SK-N-SH treated with all-trans-retinoic acid at 6 μM for 48 hours (cell line): Measurements from ENCODE around the gene NBAS.

ENCODE experiments used
- ZFP3 ChIP-seq: fragments of 250-450 bp; sonication (Bioruptor Pico); IDR thresholded peaks from 2 replicates; pipeline ENCODE4 v1.5.0; 2020; ENCODE audit warnings: mild to moderate bottlenecking, moderate library complexity
- ZFP30 ChIP-seq: fragments of 450-650 bp; formaldehyde crosslinking; IDR thresholded peaks from 2 replicates; pipeline ENCODE4 v1.5.0; 2022; ENCODE audit warnings: mild to moderate bottlenecking, moderate library complexity
- ZNF70 ChIP-seq: fragments of 450-650 bp; formaldehyde crosslinking; IDR thresholded peaks from 2 replicates; pipeline ENCODE4 v1.5.0; 2020; ENCODE audit warnings: mild to moderate bottlenecking, moderate library complexity
- ZNF8 ChIP-seq: fragments of 450-650 bp; formaldehyde crosslinking; IDR thresholded peaks from 2 replicates; pipeline ENCODE4 v1.5.0; 2020; ENCODE audit warnings: mild to moderate bottlenecking, moderate library complexity
- TF ChIP-seq, protein P1 (sequence below): fragments of 250-450 bp; sonication (Bioruptor Pico); IDR thresholded peaks from 2 replicates; pipeline ENCODE4 v1.8.0; 2020; ENCODE audit warnings: mild to moderate bottlenecking, moderate library complexity, borderline replicate concordance
- TF ChIP-seq, protein P2 (sequence below): fragments of 250-450 bp; sonication (Bioruptor Pico); IDR thresholded peaks from 2 replicates; pipeline ENCODE4 v1.8.0; 2021; ENCODE audit warnings: low read depth, mild to moderate bottlenecking, moderate library complexity, borderline replicate concordance
- TF ChIP-seq, protein P3 (sequence below): fragments of 250-450 bp; sonication (Bioruptor Pico); IDR thresholded peaks from 2 replicates; pipeline ENCODE4 v1.5.0; 2020; ENCODE audit warnings: mild to moderate bottlenecking, moderate library complexity

DNA sequence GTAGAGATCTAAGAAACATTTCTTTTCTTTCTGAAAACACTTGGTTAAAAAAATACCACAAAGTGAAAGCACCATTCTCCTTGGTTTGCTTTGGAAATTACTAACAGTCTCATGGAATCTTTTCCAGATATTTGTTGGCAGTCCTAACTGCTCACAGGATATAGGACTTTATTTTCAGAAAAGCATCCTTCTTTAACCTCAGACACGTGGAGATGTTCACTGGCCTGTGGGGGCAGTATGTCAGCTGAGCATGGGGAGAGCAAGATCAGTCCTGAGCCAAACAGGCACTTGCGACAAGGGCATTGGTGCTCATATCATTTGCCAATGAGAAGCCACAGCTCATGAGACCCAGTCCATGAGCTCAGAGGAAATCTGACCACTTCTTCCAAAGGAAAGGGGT lies 371.9 kb downstream of the NBAS start:
- no peak for TF ChIP-seq ZFP30 (CRISPR knock-in tag)
- TF ChIP-seq ZNF70: no peak
- TF ChIP-seq, protein P1, sequence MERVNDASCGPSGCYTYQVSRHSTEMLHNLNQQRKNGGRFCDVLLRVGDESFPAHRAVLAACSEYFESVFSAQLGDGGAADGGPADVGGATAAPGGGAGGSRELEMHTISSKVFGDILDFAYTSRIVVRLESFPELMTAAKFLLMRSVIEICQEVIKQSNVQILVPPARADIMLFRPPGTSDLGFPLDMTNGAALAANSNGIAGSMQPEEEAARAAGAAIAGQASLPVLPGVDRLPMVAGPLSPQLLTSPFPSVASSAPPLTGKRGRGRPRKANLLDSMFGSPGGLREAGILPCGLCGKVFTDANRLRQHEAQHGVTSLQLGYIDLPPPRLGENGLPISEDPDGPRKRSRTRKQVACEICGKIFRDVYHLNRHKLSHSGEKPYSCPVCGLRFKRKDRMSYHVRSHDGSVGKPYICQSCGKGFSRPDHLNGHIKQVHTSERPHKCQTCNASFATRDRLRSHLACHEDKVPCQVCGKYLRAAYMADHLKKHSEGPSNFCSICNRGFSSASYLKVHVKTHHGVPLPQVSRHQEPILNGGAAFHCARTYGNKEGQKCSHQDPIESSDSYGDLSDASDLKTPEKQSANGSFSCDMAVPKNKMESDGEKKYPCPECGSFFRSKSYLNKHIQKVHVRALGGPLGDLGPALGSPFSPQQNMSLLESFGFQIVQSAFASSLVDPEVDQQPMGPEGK: no peak
- TF ChIP-seq ZFP3: no peak
- TF ChIP-seq, protein P2, sequence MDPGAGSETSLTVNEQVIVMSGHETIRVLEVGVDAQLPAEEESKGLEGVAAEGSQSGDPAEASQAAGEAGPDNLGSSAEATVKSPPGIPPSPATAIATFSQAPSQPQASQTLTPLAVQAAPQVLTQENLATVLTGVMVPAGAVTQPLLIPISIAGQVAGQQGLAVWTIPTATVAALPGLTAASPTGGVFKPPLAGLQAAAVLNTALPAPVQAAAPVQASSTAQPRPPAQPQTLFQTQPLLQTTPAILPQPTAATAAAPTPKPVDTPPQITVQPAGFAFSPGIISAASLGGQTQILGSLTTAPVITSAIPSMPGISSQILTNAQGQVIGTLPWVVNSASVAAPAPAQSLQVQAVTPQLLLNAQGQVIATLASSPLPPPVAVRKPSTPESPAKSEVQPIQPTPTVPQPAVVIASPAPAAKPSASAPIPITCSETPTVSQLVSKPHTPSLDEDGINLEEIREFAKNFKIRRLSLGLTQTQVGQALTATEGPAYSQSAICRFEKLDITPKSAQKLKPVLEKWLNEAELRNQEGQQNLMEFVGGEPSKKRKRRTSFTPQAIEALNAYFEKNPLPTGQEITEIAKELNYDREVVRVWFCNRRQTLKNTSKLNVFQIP: no peak
- TF ChIP-seq, protein P3, sequence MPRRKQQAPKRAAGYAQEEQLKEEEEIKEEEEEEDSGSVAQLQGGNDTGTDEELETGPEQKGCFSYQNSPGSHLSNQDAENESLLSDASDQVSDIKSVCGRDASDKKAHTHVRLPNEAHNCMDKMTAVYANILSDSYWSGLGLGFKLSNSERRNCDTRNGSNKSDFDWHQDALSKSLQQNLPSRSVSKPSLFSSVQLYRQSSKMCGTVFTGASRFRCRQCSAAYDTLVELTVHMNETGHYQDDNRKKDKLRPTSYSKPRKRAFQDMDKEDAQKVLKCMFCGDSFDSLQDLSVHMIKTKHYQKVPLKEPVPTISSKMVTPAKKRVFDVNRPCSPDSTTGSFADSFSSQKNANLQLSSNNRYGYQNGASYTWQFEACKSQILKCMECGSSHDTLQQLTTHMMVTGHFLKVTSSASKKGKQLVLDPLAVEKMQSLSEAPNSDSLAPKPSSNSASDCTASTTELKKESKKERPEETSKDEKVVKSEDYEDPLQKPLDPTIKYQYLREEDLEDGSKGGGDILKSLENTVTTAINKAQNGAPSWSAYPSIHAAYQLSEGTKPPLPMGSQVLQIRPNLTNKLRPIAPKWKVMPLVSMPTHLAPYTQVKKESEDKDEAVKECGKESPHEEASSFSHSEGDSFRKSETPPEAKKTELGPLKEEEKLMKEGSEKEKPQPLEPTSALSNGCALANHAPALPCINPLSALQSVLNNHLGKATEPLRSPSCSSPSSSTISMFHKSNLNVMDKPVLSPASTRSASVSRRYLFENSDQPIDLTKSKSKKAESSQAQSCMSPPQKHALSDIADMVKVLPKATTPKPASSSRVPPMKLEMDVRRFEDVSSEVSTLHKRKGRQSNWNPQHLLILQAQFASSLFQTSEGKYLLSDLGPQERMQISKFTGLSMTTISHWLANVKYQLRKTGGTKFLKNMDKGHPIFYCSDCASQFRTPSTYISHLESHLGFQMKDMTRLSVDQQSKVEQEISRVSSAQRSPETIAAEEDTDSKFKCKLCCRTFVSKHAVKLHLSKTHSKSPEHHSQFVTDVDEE (CRISPR knock-in tag): no peak
- no peak for TF ChIP-seq ZNF8
